CD14-positive monocyte (primary cell): ENCODE results near the gene IP6K1. TPM values are rescaled to one million over a fixed set of nuclear protein-coding genes. Genes with fewer than 3 reads are reported as not detected.

ENCODE experiments used
- DNase-seq, 3 donors: peaks; one replicate each; pipeline ENCODE4 v3.0.0-alpha.2; 2011 to 2022
- H2AFZ ChIP-seq: 2 replicates; pipeline ENCODE4 v1.6.0; 2012; ENCODE audit warnings: mild to moderate bottlenecking, low read depth, low read length, inconsistent platforms; ENCODE audit not compliant: insufficient read depth, poor library complexity, severe bottlenecking
- H3K27ac ChIP-seq, 2 donors: 1 replicate in 1 of 2; 2 replicates in 1 of 2; pipeline ENCODE4 v1.5.1; 2012 to 2013; ENCODE audit warnings: low read length in 2 of 2, control low read depth in 1 of 2, inconsistent platforms in 1 of 2, low read depth in 1 of 2, mild to moderate bottlenecking in 1 of 2
- H3K27me3 ChIP-seq, 2 donors: one replicate each; pipeline versions ENCODE4 v1.6.0 to v1.6.1; 2011 to 2013; ENCODE audit warnings: low read length in 2 of 2; ENCODE audit not compliant: control insufficient read depth in 2 of 2, insufficient read depth in 2 of 2
- H3K36me3 ChIP-seq, 2 donors: replicated peaks in 1 of 2; 1 replicate in 1 of 2; 2 replicates in 1 of 2; pipeline versions ENCODE4 v1.5.1 to v1.6.1; 2012 to 2013; ENCODE audit warnings: low read length in 2 of 2, control low read depth in 1 of 2, inconsistent platforms in 1 of 2, mild to moderate bottlenecking in 1 of 2; ENCODE audit not compliant: insufficient read depth in 2 of 2, control insufficient read depth in 1 of 2
- H3K4me1 ChIP-seq, 2 donors: 1 replicate in 1 of 2; 2 replicates in 1 of 2; pipeline versions ENCODE4 v1.5.1 to v1.6.1; 2012 to 2013; ENCODE audit warnings: low read length in 2 of 2, control low read depth in 1 of 2, inconsistent platforms in 1 of 2, mild to moderate bottlenecking in 1 of 2, moderate library complexity in 1 of 2; ENCODE audit not compliant: insufficient read depth in 2 of 2, control insufficient read depth in 1 of 2
- H3K4me2 ChIP-seq: replicated peaks from 2 replicates; pipeline ENCODE3; 2012; ENCODE audit warnings: low read length, moderate library complexity, mild to moderate bottlenecking; ENCODE audit not compliant: poor library complexity, severe bottlenecking; ENCODE audit errors: extremely low read depth
- H3K4me3 ChIP-seq, 3 experiments: fragments of 200-600 bp in 1 of 3; sonication (generic) in 1 of 3; replicated peaks in 1 of 3; 1 replicate in 2 of 3; 2 replicates in 1 of 3; pipeline ENCODE4 v1.5.1; 2011 to 2013; ENCODE audit warnings: low read length in 3 of 3, mild to moderate bottlenecking in 3 of 3, control low read depth in 2 of 3, low read depth in 2 of 3, inconsistent platforms in 1 of 3, moderate library complexity in 1 of 3
- H3K79me2 ChIP-seq: 2 replicates; pipeline ENCODE4 v1.6.0; 2012; ENCODE audit warnings: mild to moderate bottlenecking, control low read depth, inconsistent platforms, low read length, moderate library complexity; ENCODE audit not compliant: insufficient read depth
- H3K9ac ChIP-seq: 2 replicates; pipeline ENCODE4 v1.6.0; 2017; ENCODE audit warnings: low read length, mild to moderate bottlenecking; ENCODE audit not compliant: insufficient read depth, poor library complexity, severe bottlenecking
- H3K9me3 ChIP-seq, 2 donors: replicated peaks in 1 of 2; 1 replicate in 1 of 2; 2 replicates in 1 of 2; pipeline versions ENCODE4 v1.5.1 to v1.6.1; 2012 to 2013; ENCODE audit warnings: low read length in 2 of 2, control low read depth in 1 of 2; ENCODE audit not compliant: control insufficient read depth in 1 of 2, insufficient read depth in 1 of 2
- H4K20me1 ChIP-seq: 2 replicates; pipeline ENCODE4 v1.6.0; 2012; ENCODE audit warnings: mild to moderate bottlenecking, low read length, control low read depth, moderate library complexity; ENCODE audit not compliant: insufficient read depth
- H3K27ac Mint-ChIP-seq, 7 donors: one replicate each; pipeline ENCODE4 v1.8.0; 2020; ENCODE audit warnings: mild to moderate bottlenecking in 7 of 7, mixed read lengths in 7 of 7, moderate library complexity in 6 of 7, inconsistent platforms in 2 of 7
- H3K27me3 Mint-ChIP-seq, 3 donors: one replicate each; pipeline ENCODE4 v1.8.0; 2021 to 2022; ENCODE audit warnings: low read depth in 3 of 3, mild to moderate bottlenecking in 3 of 3, mixed read lengths in 3 of 3, moderate library complexity in 3 of 3, inconsistent platforms in 1 of 3
- H3K36me3 Mint-ChIP-seq, 2 donors: one replicate each; pipeline ENCODE4 v1.8.0; 2020; ENCODE audit warnings: mixed read lengths in 2 of 2, inconsistent platforms in 1 of 2, mild to moderate bottlenecking in 1 of 2
- H3K4me1 Mint-ChIP-seq: one replicate; pipeline ENCODE4 v1.8.0; 2020; ENCODE audit warnings: mild to moderate bottlenecking, mixed read lengths
- H3K4me3 Mint-ChIP-seq, 2 donors: one replicate each; pipeline ENCODE4 v1.8.0; 2020; ENCODE audit warnings: mild to moderate bottlenecking in 2 of 2, mixed read lengths in 2 of 2, moderate library complexity in 1 of 2
- H3K9me3 Mint-ChIP-seq, 7 donors: one replicate each; pipeline ENCODE4 v1.8.0; 2020 to 2022; ENCODE audit warnings: mixed read lengths in 7 of 7, mild to moderate bottlenecking in 6 of 7, moderate library complexity in 6 of 7, inconsistent platforms in 2 of 7
- WGBS: methylation state at CpG from one replicate; pipeline ENCODE4 v1.1.5; 2013; ENCODE audit warnings: missing lambda C conversion rate; ENCODE audit not compliant: insufficient coverage; 5-methylcytosine and 5-hydroxymethylcytosine counted together
- intact Hi-C, 2 donors: fragments of 100-400 bp; cut with micrococcal nuclease; formaldehyde crosslinking; loops; one replicate each; pipeline versions ENCODE4 v1.15.0 to v1.15.1; 2023
- polyA plus RNA-seq, 3 donors: library from polyadenylated mRNA; depleted of rRNA in 1 of 3; unstranded in 2 of 3; stranded (reverse) in 1 of 3; fragments of 300-500 nt in 2 of 3; fragments of >200 nt in 1 of 3; fragmentation: Illumina TruSeq in 2 of 3; gene quantifications; 1 replicate in 2 of 3; 2 replicates in 1 of 3; pipeline ENCODE4 v1.2.3, GENCODE V29; 2012 to 2021
- TF ChIP-seq, protein P1 (sequence below): fragments of 200-600 bp; IDR thresholded peaks from one replicate; pipeline ENCODE4 v1.8.0; 2022; ENCODE audit warnings: antibody characterized with exemption, mild to moderate bottlenecking

IP6K1 gene
- polyA plus RNA-seq, 3 donors = 15.8 to 27.1 (median 16.1) TPM

DNA sequence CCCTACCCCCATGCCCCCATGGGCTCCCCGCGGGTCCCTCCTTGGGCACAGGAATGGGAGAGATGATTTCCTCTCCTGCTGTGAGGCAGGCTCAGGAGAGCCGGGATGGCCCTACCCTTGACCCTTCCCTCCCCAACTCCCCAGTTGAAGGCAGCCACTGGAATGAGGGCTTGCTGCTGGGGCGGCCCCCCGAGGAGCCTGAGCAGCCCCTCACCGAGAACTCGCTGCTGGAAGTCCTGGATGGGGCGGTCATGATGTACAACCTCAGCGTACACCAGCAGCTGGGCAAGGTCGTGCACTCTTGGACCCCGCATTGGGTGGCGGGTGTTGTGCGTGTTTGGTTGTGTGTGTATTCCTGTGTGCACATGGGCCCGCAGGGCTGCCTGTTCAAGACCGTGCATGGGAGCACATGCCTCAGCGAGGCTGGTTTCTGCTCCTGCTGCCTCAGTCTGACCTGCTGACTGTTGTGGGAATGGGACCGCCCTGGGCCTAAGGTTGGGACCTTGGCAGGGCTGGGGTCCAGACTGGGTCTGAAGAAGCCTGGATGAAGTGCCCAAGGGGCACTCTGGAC is 80.9 kb downstream of the IP6K1 start:
- peaks cover 57 to 70% of the 10 kb centered on the region in 2 donors for H3K36me3 ChIP-seq
- no peak overlapping the region for H2AFZ ChIP-seq
- no peak overlapping the region for H3K4me3 Mint-ChIP-seq
- no peak overlapping the region for H3K9ac ChIP-seq
- DNase-seq = no peak
- no peaks in the 10 kb centered on the region for H3K27me3 ChIP-seq
- H3K4me2 ChIP-seq = no peak overlapping the region
- H3K4me3 ChIP-seq = no peak overlapping the region
- H3K9me3 Mint-ChIP-seq = no peaks in the 10 kb centered on the region
- H3K4me1 ChIP-seq = no peaks in the 10 kb centered on the region
- H3K27me3 Mint-ChIP-seq = peaks cover 0 to 2% (median 0%) of the 10 kb centered on the region in 3 donors
- H3K4me1 Mint-ChIP-seq = no peaks in the 10 kb centered on the region
- intact Hi-C loops = no loop called here
- WGBS = 96% methylated on average over 13 of the region's 17 CpGs
- no peak overlapping the region for H3K27ac ChIP-seq
- no peaks in the 10 kb centered on the region for H3K9me3 ChIP-seq
- H3K79me2 ChIP-seq = no peaks in the 10 kb centered on the region
- TF ChIP-seq, protein P1, sequence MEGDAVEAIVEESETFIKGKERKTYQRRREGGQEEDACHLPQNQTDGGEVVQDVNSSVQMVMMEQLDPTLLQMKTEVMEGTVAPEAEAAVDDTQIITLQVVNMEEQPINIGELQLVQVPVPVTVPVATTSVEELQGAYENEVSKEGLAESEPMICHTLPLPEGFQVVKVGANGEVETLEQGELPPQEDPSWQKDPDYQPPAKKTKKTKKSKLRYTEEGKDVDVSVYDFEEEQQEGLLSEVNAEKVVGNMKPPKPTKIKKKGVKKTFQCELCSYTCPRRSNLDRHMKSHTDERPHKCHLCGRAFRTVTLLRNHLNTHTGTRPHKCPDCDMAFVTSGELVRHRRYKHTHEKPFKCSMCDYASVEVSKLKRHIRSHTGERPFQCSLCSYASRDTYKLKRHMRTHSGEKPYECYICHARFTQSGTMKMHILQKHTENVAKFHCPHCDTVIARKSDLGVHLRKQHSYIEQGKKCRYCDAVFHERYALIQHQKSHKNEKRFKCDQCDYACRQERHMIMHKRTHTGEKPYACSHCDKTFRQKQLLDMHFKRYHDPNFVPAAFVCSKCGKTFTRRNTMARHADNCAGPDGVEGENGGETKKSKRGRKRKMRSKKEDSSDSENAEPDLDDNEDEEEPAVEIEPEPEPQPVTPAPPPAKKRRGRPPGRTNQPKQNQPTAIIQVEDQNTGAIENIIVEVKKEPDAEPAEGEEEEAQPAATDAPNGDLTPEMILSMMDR = no peak
- peaks cover 6% of the 10 kb centered on the region for H4K20me1 ChIP-seq
- peak overlapping the region in 1 of 7 donors; percentile 15 for H3K27ac Mint-ChIP-seq
- peaks cover 52 to 83% of the 10 kb centered on the region in 2 donors for H3K36me3 Mint-ChIP-seq

DNA sequence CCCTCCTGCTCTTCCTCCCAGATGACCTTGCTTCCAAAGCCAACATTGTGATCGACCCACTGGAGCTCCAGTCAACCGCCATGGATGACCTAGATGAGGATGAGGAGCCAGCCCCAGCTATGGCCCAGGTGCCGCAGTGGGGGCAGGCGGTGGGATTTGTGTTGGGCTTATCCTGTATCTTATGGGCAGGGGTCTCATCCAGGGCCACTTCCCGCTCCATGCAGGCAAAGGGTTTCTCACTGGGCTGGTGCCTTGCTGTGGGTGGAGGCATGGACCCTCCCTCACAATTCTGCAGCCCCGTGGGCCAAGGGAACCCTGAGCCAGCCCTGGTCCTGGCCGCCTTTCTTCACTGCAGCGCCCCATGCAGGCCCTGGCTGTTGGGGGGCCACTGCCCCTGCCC is 81.7 kb downstream of the IP6K1 start:
- intact Hi-C loops = loop anchor here (5.0 kb wide), 1 partner anchor 133 kb away; no protein-coding TSS in a partner anchor
- Histone ChIP-seq H2AFZ (no peak overlapping the region), H3K4me3 (no peak overlapping the region), H3K36me3 (peaks cover 65 to 78% of the 10 kb centered on the region in 2 donors), H3K4me1 (no peaks in the 10 kb centered on the region), H3K79me2 (no peaks in the 10 kb centered on the region), H3K4me2 (no peak overlapping the region), H3K27me3 (no peaks in the 10 kb centered on the region), H3K9me3 (no peaks in the 10 kb centered on the region), H4K20me1 (peaks cover 6% of the 10 kb centered on the region), H3K9ac (no peak overlapping the region), H3K27ac (no peak overlapping the region)
- peaks cover 0 to 2% (median 0%) of the 10 kb centered on the region in 3 donors for H3K27me3 Mint-ChIP-seq
- peak overlapping the region in 1 of 7 donors; percentile 14 for H3K27ac Mint-ChIP-seq
- WGBS = 94% methylated on average over 2 of the region's 8 CpGs
- no peak overlapping the region for H3K4me3 Mint-ChIP-seq
- H3K4me1 Mint-ChIP-seq = no peaks in the 10 kb centered on the region
- H3K9me3 Mint-ChIP-seq = no peaks in the 10 kb centered on the region
- DNase-seq = no peak
- H3K36me3 Mint-ChIP-seq = peaks cover 58 to 84% of the 10 kb centered on the region in 2 donors
- TF ChIP-seq, protein P1 = no peak
